Osteocyte (in vitro differentiated cells): ENCODE results near the gene VAV3. TPM values are rescaled to one million over a fixed set of nuclear protein-coding genes. Genes with fewer than 3 reads are reported as not detected.

ENCODE experiments used
- DNase-seq: peaks from one replicate; pipeline ENCODE4 v3.0.0; 2021; ENCODE audit warnings: mixed read lengths; ENCODE audit not compliant: unreplicated experiment; ENCODE audit errors: extremely low spot score
- H3K27ac Mint-ChIP-seq: one replicate; pipeline ENCODE4 v1.8.0; 2021; ENCODE audit warnings: mild to moderate bottlenecking, mixed read lengths; ENCODE audit not compliant: unreplicated experiment
- H3K27me3 Mint-ChIP-seq: one replicate; pipeline ENCODE4 v1.8.0; 2021; ENCODE audit warnings: mixed read lengths; ENCODE audit not compliant: unreplicated experiment
- H3K36me3 Mint-ChIP-seq: one replicate; pipeline ENCODE4 v1.8.0; 2021; ENCODE audit warnings: mixed read lengths; ENCODE audit not compliant: unreplicated experiment
- H3K4me1 Mint-ChIP-seq: one replicate; pipeline ENCODE4 v1.8.0; 2021; ENCODE audit warnings: mixed read lengths; ENCODE audit not compliant: unreplicated experiment
- H3K4me3 Mint-ChIP-seq: one replicate; pipeline ENCODE4 v1.8.0; 2021; ENCODE audit warnings: mild to moderate bottlenecking, moderate library complexity, mixed read lengths; ENCODE audit not compliant: unreplicated experiment
- H3K9me3 Mint-ChIP-seq: one replicate; pipeline ENCODE4 v1.8.0; 2021; ENCODE audit warnings: mixed read lengths; ENCODE audit not compliant: unreplicated experiment
- total RNA-seq: library from RNA; stranded (reverse); gene quantifications from 2 replicates; pipeline ENCODE4 v1.2.1, GENCODE V29; 2021
- TF ChIP-seq, protein P1 (sequence below): fragments of 200-600 bp; sonication (generic); IDR thresholded peaks from 2 replicates; pipeline ENCODE4 v1.5.0; 2021; ENCODE audit warnings: antibody characterized with exemption, mild to moderate bottlenecking, moderate library complexity

VAV3 gene
- total RNA-seq, 1 donor from 2014 or later = not detected

DNA sequence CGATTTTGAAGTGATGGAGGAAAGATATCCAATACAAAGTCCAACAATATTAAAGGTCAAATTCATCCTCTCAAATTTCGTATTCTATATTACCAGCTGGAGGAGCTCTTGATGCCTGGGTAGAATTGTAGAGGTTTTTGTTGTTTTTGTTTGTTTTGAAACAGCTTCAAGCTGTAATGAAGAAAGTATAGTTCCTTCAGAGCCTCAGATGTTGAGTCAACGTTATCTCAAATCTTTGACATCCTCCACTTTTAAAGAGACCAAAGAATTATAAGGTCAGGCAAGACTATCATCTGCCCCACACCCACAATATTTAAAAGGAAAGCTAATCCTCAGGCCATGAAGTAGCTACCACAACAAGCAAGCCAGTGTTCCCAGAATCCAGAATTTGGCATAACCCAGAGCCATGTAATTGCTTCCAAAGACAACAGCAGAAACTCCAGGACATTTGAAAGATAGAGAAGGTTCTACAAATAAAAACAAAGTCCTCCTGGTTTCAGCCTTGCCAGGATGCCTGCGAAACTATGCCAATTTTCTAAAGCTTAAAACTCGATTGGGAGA is 24.9 kb downstream of the VAV3 start:
- H3K36me3 Mint-ChIP-seq = no peaks in the 10 kb centered on the region

DNA sequence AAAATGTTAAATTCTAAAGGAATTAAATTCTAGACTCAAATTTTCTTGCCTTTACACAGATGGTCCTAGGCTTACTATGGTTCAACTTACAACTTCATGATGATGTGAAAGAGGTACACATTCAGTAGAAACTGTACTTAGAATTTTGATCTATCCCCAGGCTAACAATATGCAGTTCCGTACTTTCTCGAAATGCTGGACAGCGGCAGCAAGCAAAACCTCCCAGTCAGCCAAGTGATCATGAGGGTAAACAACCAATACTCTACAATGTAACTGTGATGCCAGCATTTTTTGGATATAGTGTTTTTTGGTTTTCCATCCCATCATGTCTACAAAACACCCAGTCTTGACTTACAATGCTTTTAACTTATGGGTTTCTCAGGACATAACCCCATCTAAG is 25.7 kb downstream of the VAV3 start:
- Mint-ChIP-seq H3K4me3 (no peak overlapping the region), H3K9me3 (no peaks in the 10 kb centered on the region), H3K27ac (no peak overlapping the region), H3K27me3 (peaks cover 18% of the 10 kb centered on the region), H3K36me3 (no peaks in the 10 kb centered on the region), H3K4me1 (no peaks in the 10 kb centered on the region)
- no peak for DNase-seq
- TF ChIP-seq, protein P1, sequence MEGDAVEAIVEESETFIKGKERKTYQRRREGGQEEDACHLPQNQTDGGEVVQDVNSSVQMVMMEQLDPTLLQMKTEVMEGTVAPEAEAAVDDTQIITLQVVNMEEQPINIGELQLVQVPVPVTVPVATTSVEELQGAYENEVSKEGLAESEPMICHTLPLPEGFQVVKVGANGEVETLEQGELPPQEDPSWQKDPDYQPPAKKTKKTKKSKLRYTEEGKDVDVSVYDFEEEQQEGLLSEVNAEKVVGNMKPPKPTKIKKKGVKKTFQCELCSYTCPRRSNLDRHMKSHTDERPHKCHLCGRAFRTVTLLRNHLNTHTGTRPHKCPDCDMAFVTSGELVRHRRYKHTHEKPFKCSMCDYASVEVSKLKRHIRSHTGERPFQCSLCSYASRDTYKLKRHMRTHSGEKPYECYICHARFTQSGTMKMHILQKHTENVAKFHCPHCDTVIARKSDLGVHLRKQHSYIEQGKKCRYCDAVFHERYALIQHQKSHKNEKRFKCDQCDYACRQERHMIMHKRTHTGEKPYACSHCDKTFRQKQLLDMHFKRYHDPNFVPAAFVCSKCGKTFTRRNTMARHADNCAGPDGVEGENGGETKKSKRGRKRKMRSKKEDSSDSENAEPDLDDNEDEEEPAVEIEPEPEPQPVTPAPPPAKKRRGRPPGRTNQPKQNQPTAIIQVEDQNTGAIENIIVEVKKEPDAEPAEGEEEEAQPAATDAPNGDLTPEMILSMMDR = no peak

More for the DNA sequence above, 24.9 kb downstream of the VAV3 start:
- DNase-seq = no peak
- Mint-ChIP-seq H3K27ac (no peak overlapping the region), H3K27me3 (peaks cover 17% of the 10 kb centered on the region), H3K4me1 (no peaks in the 10 kb centered on the region), H3K9me3 (no peaks in the 10 kb centered on the region), H3K4me3 (no peak overlapping the region)
- TF ChIP-seq, protein P1 = no peak

DNA sequence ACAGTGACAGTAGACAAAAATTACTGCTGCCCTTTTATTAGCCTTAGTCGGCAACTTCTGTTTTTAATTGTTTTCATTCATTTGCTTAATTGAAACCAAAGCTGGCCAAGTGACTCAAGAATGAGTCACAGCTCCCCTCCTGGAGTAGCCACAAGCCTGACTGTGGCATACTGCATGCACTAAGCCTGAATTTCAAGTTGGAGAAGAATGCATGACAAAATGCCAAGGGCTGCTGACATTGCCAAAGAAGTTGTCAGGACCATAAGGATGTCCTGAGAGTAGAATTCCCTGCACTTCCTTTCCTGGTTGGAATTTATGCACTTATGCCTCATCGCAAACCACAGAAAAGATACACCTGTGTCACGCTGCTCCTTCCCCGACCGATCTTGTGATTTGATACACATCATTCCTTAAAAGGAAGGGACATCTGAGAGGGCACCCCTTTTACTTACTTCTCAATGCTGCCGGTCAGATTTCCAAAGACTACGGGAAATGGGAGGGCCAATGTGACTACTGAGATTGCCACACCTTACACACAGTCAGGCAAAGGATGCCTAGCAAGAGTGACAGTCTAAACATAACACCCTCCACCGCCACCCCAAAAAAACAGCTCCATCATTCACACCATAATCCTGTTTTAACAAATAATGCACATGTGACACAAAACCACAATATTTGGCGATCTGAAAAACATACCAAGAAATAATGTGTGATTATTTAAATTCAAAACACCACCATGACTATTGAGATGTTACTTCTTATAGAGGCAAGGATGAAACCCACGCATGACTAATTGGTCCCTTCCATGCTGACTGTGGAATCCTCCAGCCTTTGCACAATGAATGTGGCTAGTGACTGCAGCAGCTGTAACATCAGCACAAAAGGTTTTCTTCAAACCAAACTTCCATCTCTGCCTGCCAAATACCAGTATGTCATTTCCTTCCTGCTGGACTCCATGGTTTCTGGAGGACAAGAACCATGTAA is 28.2 kb downstream of the VAV3 start:
- Mint-ChIP-seq H3K27ac (no peak overlapping the region), H3K36me3 (no peaks in the 10 kb centered on the region), H3K4me3 (no peak overlapping the region), H3K9me3 (no peaks in the 10 kb centered on the region), H3K4me1 (no peaks in the 10 kb centered on the region), H3K27me3 (peaks cover 14% of the 10 kb centered on the region)
- TF ChIP-seq, protein P1 = no peak
- DNase-seq = no peak

DNA sequence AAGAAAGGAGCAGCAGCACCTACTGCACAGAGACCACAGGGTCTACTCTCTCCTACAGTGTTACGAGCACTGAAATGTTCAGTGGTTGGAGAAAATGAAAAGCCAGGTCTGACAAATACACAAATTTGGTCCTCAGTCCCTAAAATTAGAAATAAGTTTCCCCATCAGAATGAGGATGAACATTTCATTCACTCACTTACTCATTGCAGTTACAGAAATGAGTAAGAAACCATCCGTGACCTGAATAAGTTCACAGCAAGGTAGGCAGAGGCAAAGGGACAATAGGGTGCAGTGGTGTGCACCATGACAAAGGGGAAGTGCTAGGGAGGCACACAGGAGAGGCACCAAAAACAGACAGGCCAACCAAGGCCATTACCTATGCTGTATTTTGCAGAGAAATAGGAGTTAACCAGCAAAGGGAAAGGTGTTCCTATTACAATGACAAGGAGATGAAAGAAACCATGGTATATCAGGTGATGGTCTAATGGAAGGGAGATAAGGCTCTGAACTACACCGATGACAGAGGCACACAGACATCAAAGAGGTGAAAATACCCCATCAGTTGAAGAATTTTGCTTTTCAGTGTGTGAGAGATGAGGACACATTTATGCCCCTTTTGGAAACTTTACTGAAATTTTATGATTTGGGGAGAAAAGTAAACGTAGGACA is 29.4 kb downstream of the VAV3 start:
- H3K36me3 Mint-ChIP-seq = no peaks in the 10 kb centered on the region
- H3K27ac Mint-ChIP-seq = no peak overlapping the region
- TF ChIP-seq, protein P1 = no peak
- no peak for DNase-seq
- H3K4me1 Mint-ChIP-seq = no peaks in the 10 kb centered on the region
- no peak overlapping the region for H3K4me3 Mint-ChIP-seq
- H3K27me3 Mint-ChIP-seq = peaks cover 14% of the 10 kb centered on the region
- no peaks in the 10 kb centered on the region for H3K9me3 Mint-ChIP-seq

DNA sequence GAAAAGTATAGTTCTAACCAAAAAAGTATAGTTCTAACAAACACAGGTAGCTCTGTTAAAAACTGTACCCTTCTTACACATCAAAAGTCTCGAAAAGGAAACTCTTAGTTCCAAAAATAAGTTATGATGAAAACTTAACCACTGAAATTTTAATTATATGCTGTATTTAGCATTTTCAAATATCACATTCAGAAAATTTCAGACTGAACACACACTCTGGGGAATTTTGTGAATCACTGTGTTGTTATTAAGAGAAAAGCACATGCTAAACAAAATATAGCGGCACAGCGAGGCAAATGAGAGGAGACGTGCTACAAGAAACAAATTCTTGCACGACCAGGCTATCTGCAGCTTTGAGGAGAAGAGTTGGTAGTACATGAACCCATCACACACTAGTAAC is 30.4 kb downstream of the VAV3 start:
- H3K4me1 Mint-ChIP-seq = no peaks in the 10 kb centered on the region
- H3K27me3 Mint-ChIP-seq = peaks cover 14% of the 10 kb centered on the region
- no peak overlapping the region for H3K4me3 Mint-ChIP-seq

More for the DNA sequence above, 30.4 kb downstream of the VAV3 start:
- Mint-ChIP-seq H3K9me3 (no peaks in the 10 kb centered on the region), H3K27ac (no peak overlapping the region), H3K36me3 (no peaks in the 10 kb centered on the region)
- TF ChIP-seq, protein P1 = no peak
- DNase-seq = no peak
